Prostate gland (tissue), 2 donors: ENCODE results near the gene SIGLEC10.

Experiments used
- CTCF ChIP-seq, 4 experiments: fragments of 200-600 bp in 2 of 4; fragments of 450-650 bp in 2 of 4; sonication (generic) in 2 of 4; IDR thresholded peaks; 1 replicate in 3 of 4; 2 replicates in 1 of 4; pipeline ENCODE4 v1.5.1; 2016 to 2019; ENCODE audit warnings: antibody characterized with exemption in 4 of 4, mild to moderate bottlenecking in 2 of 4, moderate library complexity in 2 of 4
- POLR2A ChIP-seq: fragments of 450-650 bp; IDR thresholded peaks from one replicate; pipeline ENCODE4 v1.6.1; 2016; ENCODE audit warnings: antibody characterized with exemption, mild to moderate bottlenecking
- POLR2AphosphoS5 ChIP-seq: sonication (generic); formaldehyde crosslinking; IDR thresholded peaks from one replicate; pipeline ENCODE4 v1.6.1; 2017; ENCODE audit warnings: antibody characterized with exemption

GRCh38 chr19:51380379-51380778 lies 37.1 kb downstream of the SIGLEC10 start:
- TF ChIP-seq POLR2AphosphoS5 = no peak
- TF ChIP-seq POLR2A = no peak
- TF ChIP-seq CTCF (IDR thresholded peaks at IDR 0.05) = no peak
